Right lobe of liver (tissue), 4 donors: ENCODE results near the gene ZNF438.

Source experiments
- POLR2A ChIP-seq: fragments of 450-650 bp; IDR thresholded peaks from one replicate; pipeline ENCODE4 v1.6.1; 2017; ENCODE audit warnings: antibody characterized with exemption, mild to moderate bottlenecking
- TF ChIP-seq, protein P1 (sequence below), 4 donors: fragments of 200-600 bp in 3 of 4; fragments of 450-650 bp in 1 of 4; IDR thresholded peaks; one replicate each; pipeline versions ENCODE4 v1.5.1 to v1.8.0; 2016 to 2022; ENCODE audit warnings: antibody characterized with exemption in 4 of 4, mild to moderate bottlenecking in 2 of 4
- donor health status: DM: no; HTN: no; CAD: no.
- donor health status: DM: no; HTN: no; CAD: no.
- donor health status: DM: no; HTN: yes; CAD: no.

DNA sequence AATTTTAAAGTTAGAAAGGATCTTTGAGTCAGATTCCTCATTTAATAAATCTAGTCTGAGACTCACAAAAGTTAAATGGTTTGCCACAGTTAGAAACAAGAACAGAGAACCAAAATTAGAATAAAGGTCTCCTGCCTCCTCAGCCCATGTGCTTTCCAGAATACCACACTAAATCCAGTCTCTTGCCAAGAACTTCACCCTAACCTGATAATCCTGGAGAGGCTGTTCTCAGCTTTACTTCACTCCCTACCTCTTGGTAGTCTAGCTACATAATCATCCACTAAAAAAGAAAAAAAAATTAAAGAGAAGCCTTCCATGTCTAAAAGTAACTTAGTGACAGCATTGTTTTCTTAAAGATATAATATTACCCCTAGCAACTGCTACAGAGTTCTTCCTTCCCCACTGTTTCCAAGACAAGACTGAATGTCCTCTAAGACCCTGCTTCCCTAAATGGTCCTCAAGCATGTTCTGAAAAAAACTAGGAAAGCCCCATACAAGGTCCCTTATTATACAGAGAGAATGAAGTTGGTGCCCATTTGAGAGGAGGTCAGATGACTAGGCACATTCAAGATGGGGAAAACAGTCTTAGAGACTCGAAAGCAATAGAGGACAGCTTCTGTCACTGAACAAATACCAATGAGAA, 56.8 kb downstream of the ZNF438 start:
- no peak for TF ChIP-seq POLR2A
- TF ChIP-seq, protein P1, sequence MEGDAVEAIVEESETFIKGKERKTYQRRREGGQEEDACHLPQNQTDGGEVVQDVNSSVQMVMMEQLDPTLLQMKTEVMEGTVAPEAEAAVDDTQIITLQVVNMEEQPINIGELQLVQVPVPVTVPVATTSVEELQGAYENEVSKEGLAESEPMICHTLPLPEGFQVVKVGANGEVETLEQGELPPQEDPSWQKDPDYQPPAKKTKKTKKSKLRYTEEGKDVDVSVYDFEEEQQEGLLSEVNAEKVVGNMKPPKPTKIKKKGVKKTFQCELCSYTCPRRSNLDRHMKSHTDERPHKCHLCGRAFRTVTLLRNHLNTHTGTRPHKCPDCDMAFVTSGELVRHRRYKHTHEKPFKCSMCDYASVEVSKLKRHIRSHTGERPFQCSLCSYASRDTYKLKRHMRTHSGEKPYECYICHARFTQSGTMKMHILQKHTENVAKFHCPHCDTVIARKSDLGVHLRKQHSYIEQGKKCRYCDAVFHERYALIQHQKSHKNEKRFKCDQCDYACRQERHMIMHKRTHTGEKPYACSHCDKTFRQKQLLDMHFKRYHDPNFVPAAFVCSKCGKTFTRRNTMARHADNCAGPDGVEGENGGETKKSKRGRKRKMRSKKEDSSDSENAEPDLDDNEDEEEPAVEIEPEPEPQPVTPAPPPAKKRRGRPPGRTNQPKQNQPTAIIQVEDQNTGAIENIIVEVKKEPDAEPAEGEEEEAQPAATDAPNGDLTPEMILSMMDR (IDR thresholded peaks at IDR 0.05) = no peak
